Measurements from ENCODE around the gene IL2RG. TPM values are rescaled to one million over a fixed set of nuclear protein-coding genes. Genes with fewer than 3 reads are reported as not detected.

Gene IL2RG
- total RNA-seq, 1 donor = not detected

DNA sequence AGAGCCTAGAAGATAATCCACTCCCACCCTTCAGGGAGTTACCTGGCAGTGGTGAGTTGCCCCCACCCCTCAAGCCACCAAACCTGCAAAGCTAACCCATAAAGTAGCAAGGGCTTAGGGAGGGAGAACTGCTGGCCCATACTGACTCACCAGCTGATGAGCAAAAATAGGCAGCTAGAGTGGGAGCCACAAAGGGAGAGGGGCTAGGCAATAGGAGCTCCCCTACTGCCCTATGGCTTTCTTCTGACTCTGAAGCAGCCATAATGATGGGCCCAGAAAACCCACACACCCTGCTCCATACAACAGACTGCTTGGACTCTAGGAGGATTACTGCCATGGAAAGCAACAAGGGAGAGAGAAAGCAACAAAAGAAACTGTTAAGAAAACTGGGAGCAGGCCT is 51.2 kb downstream of the IL2RG start:
- no peak for DNase-seq (ENCODE audit: low read depth)
- no peak overlapping the region for H3K4me3 ChIP-seq (ENCODE audit: low read depth, low read length)
- TF ChIP-seq, protein P1, sequence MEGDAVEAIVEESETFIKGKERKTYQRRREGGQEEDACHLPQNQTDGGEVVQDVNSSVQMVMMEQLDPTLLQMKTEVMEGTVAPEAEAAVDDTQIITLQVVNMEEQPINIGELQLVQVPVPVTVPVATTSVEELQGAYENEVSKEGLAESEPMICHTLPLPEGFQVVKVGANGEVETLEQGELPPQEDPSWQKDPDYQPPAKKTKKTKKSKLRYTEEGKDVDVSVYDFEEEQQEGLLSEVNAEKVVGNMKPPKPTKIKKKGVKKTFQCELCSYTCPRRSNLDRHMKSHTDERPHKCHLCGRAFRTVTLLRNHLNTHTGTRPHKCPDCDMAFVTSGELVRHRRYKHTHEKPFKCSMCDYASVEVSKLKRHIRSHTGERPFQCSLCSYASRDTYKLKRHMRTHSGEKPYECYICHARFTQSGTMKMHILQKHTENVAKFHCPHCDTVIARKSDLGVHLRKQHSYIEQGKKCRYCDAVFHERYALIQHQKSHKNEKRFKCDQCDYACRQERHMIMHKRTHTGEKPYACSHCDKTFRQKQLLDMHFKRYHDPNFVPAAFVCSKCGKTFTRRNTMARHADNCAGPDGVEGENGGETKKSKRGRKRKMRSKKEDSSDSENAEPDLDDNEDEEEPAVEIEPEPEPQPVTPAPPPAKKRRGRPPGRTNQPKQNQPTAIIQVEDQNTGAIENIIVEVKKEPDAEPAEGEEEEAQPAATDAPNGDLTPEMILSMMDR (IDR thresholded peaks at IDR 0.05; ENCODE audit: insufficient read depth, low read length) = no peak

DNA sequence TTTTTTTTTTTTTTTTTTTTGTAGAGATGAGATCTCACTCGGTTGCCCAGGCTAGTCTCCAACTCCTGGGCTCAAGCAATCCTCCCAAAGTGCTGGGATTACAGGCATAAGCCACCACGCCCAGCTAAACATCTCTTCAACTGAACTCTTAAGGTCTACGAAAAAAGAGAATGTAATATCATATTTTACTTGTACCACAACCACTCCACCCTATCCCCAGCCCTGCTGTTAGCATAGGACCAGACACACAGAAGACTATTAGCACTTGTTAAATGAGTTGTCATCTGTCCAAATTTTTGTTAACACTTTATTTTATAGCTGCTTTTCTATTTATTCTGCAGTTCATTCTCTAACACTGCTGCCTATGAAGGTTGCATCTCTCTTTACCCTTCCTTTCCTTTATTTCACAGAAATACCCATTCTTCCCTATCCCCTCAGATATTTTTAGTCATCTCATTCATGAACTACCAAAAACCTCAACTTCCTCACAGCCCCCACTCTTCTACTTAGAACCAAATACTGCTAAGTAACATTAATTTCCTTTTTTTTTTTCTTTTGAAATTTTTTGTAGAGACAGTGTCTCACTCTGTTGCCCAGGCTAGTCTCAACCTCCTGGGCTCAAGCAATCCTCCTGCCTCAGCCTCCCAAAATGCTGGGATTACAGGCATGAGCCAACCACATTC is 53.4 kb downstream of the IL2RG start:
- TF ChIP-seq, protein P1 (IDR thresholded peaks at IDR 0.05; ENCODE audit: insufficient read depth, low read length) = no peak

More for the DNA sequence above, 53.4 kb downstream of the IL2RG start:
- no peak for DNase-seq (ENCODE audit: low read depth)
- H3K4me3 ChIP-seq (ENCODE audit: low read depth, low read length) = no peak overlapping the region

Small RNA genes within 50 kb of the gene (small RNA-seq; reads per million reads assigned to genes)
- gene CXorf65 = not detected

Other genes starting within 250 kb of the IL2RG start
- not detected in 2 replicates for gene TEX11, start 202.9 kb downstream of the IL2RG start, total RNA-seq (ENCODE audit: low replicate concordance)
- not detected in 2 replicates for gene SLC7A3, start 180.5 kb downstream of the IL2RG start, total RNA-seq (ENCODE audit: low replicate concordance)
- 61.7 and 64.1 TPM in 2 replicates for gene SNX12, start 43.2 kb downstream of the IL2RG start, total RNA-seq (ENCODE audit: low replicate concordance)
- 4.2 and 75.8 TPM in 2 replicates for gene FOXO4, start 15.7 kb downstream of the IL2RG start, total RNA-seq (ENCODE audit: low replicate concordance)
- not detected in 2 replicates for gene CXorf65, start 4.8 kb downstream of the IL2RG start, total RNA-seq (ENCODE audit: low replicate concordance)
- gene MED12, start 7.0 kb upstream of the IL2RG start, total RNA-seq (ENCODE audit: low replicate concordance) = 12.4 and 24.3 TPM in 2 replicates
- gene NLGN3, start 33.3 kb upstream of the IL2RG start, total RNA-seq (ENCODE audit: low replicate concordance) = 1.5 and 4.2 TPM in 2 replicates
- not detected in 2 replicates for gene GJB1, start 111.6 kb upstream of the IL2RG start, total RNA-seq (ENCODE audit: low replicate concordance)
- gene ZMYM3, start 142.6 kb upstream of the IL2RG start, total RNA-seq (ENCODE audit: low replicate concordance) = 10.6 and 20.3 TPM in 2 replicates
- gene NONO, start 172.1 kb upstream of the IL2RG start, total RNA-seq (ENCODE audit: low replicate concordance) = 330 and 444 TPM in 2 replicates
- gene ITGB1BP2, start 190.2 kb upstream of the IL2RG start, total RNA-seq (ENCODE audit: low replicate concordance) = 2.6 and 6.2 TPM in 2 replicates